Omental fat pad (tissue), 4 donors: ENCODE results near the gene MIGA2. TPM values are rescaled to one million over a fixed set of nuclear protein-coding genes. Genes with fewer than 3 reads are reported as not detected.

ENCODE experiments used
- ATAC-seq: fragments of 150-250 bp; one replicate; pipeline ENCODE4 v1.9.1; 2016; ENCODE audit warnings: mild to moderate bottlenecking, moderate library complexity; ENCODE audit not compliant: low FRiP score
- DNase-seq: peaks from one replicate; pipeline ENCODE4 v3.0.0-alpha.2; 2019; ENCODE audit warnings: low spot score
- total RNA-seq, 4 donors: library from RNA; depleted of rRNA; stranded (reverse); fragments of >200 nt; gene quantifications; one replicate each; pipeline ENCODE4 v1.1.0, GENCODE V29; 2016
- TF ChIP-seq, protein P1 (sequence below), 3 donors: fragments of 450-650 bp; IDR thresholded peaks; one replicate each; pipeline ENCODE4 v1.5.1; 2016 to 2017; ENCODE audit warnings: antibody characterized with exemption in 3 of 3, mild to moderate bottlenecking in 3 of 3, moderate library complexity in 2 of 3

Gene MIGA2
- total RNA-seq, 4 donors from 2014 or later: 19.4 to 38.5 (median 20.9) TPM

- no peak for ATAC-seq
- no peak for DNase-seq
- TF ChIP-seq, protein P1, sequence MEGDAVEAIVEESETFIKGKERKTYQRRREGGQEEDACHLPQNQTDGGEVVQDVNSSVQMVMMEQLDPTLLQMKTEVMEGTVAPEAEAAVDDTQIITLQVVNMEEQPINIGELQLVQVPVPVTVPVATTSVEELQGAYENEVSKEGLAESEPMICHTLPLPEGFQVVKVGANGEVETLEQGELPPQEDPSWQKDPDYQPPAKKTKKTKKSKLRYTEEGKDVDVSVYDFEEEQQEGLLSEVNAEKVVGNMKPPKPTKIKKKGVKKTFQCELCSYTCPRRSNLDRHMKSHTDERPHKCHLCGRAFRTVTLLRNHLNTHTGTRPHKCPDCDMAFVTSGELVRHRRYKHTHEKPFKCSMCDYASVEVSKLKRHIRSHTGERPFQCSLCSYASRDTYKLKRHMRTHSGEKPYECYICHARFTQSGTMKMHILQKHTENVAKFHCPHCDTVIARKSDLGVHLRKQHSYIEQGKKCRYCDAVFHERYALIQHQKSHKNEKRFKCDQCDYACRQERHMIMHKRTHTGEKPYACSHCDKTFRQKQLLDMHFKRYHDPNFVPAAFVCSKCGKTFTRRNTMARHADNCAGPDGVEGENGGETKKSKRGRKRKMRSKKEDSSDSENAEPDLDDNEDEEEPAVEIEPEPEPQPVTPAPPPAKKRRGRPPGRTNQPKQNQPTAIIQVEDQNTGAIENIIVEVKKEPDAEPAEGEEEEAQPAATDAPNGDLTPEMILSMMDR (IDR thresholded peaks at IDR 0.05): no peak
Measured at GRCh38 chr9:129054163-129054851, 17.9 kb downstream of the MIGA2 start.

- no peak for ATAC-seq
Measured at GRCh38 chr9:129058965-129059795, 22.8 kb downstream of the MIGA2 start.

DNA sequence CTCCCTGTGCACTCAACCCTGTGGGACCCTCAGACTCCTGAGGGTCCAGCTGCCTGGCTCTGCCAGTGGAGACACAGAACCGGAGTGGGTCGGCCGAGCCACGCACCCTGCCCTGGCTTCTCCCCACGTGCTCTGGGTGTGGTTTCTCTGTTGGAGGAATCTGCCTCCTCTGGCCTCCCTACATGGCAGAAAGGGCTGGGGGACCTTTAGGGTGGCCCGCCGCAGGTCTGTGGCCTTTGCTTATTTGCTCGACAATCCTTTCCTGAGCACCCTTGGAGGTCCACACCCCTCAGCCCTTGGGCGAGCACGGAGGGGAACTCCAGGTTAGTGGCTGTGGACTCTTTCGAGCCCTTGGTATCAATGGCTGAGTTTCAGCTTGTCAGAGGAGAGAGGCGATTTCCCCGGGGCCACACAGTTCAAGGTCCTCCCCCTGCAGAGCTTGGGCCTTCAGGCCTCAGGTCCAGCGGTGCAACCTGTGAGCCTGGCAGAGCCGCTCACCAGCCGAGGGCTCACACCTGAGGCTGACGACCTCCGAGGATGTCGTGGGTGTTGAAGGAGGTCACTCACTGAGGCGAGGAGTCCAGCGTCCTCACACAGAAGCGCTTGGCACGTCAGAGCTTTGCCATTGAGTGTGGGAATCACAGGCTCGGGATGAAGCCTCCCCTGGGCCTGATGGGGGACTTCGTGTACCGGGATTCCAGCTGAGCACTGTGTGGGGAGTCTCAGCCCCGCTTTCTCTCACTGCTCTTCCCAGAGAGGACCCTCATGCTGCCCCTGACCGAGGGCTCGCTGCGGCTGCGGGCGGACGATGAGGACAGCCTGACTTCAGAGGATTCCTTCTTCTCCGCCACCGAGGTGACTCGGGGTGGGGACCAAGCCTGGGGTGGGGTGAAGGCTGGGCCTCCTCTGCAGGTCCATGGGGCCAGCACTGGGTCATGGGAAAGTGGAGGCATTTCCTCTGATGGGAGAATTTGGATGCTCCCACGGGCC, 23.7 kb downstream of the MIGA2 start:
- no peak for ATAC-seq
- TF ChIP-seq, protein P1 (IDR thresholded peaks at IDR 0.05): no peak
- no peak for DNase-seq

More at GRCh38 chr9:129058965-129059795, 22.8 kb downstream of the MIGA2 start:
- no peak for DNase-seq
- TF ChIP-seq, protein P1 (IDR thresholded peaks at IDR 0.05): no peak

DNA sequence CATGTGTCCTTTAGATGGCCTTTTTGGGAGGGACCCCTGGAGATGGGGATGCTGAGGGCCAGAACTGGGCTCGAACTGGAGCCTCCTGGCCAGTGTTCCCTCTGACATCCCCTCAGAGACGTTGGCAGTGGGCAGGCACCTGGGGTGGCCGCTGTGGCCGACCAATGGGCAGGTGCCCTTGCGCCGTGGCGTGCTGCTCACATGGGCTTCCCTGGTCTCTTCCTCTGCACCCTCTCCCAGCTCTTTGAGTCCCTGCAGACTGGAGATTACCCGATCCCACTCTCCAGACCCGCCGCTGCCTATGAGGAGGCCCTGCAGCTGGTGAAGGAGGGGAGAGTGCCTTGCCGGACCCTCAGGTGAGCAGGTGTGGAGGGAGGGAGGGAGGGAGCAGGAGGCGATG, 24.6 kb downstream of the MIGA2 start:
- DNase-seq (no peak), ATAC-seq (no peak)
- TF ChIP-seq, protein P1 (IDR thresholded peaks at IDR 0.05): no peak

GRCh38 chr9:129063061-129063460, 26.6 kb downstream of the MIGA2 start:
- ATAC-seq: no peak
- DNase-seq: no peak
- TF ChIP-seq, protein P1 (IDR thresholded peaks at IDR 0.05): no peak

- DNase-seq (no peak), ATAC-seq (no peak)
- TF ChIP-seq, protein P1 (IDR thresholded peaks at IDR 0.05): no peak
Measured at GRCh38 chr9:129064499-129064908, 28.1 kb downstream of the MIGA2 start.
